HG02884 (cell line): ENCODE results near the gene KRTAP10-7.
"Not testable (repeated sequence)": the region's sequence is repeated elsewhere in the genome, so short reads cannot be mapped to it uniquely, and the experiment has no call there.

Experiments
- ATAC-seq: cut with Tn5 transposase; IDR thresholded peaks from one replicate; pipeline ENCODE4 v1.9.1; 2021; ENCODE audit warnings: mild to moderate bottlenecking, moderate library complexity; ENCODE audit not compliant: unreplicated experiment

The KRTAP10-7 gene

GRCh38 chr21:44571296-44571695 lies 29.1 kb upstream of the KRTAP10-7 start:
- no peak for ATAC-seq

DNA sequence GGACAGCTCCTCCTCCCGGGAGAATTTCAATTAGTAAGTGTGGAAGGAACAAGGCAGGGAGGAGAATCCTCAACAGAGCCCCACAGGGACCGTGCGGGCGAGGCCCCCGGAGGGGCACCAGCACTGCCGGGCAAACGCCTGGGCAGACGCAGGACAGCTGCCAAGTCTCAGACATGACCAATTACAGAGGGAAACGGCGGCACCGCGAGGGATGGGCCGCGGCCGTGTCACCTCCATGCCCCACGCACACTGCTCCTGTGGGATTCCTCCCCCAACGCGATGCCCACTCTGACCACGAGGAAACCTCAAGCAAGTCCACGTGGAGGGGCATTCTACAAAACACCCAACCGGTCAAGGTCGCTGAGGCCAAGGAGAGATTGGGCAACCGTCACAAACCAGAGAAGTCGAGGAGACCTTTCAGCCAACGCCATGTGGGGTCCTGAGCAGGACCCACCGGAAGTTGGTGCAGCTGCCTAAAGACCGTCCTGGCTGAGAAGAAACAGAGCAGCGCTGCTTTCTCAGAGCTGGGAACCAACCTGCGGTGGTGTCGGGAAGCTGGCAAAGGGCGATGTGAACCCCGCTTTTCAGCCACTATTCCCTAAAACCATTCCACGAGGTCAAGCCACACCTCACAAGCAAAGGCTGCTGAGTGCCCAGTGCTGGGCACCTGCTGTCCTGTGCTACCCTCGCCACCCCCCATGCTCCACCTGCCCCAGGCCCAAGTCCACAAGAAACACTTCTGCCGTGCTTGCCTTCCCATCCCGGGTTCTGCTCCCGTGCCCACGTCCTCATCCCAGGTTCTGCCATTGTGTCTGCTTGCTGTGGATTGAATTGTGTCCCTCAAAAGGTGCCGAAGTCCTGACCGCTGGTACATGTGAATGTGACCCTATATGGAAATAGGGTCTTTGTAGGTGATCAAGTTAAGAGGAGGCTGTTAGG lies 28.3 kb upstream of the KRTAP10-7 start:
- ATAC-seq = no peak

DNA sequence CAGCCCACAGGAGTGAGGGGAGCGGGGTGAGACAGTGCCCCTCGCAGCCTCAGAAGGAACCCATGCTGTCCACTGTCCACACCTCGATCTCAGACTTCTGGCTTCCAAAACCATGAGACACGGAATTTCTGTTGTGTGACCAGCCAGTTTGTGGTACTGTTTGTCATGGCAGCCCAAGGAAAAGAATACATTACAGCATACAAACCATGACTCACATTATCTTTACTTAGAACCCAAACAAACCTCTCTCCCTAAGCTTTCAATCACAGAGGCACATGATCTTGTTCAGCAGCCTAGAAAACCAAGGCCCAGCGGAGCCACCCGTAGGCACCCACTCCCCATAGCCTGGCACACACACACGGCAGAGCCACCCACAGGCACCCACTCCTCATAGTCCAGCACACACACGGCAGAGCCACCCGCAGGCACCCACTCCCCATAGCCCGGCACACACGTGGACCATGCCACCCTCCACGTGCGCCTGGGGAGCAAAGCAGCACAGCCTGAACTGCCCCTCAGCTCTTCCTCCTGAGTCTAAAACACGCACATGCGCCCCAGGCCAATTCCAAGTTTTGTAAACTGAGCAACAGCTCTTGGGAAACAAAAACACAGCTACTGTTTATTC lies 27.3 kb upstream of the KRTAP10-7 start:
- no peak for ATAC-seq

DNA sequence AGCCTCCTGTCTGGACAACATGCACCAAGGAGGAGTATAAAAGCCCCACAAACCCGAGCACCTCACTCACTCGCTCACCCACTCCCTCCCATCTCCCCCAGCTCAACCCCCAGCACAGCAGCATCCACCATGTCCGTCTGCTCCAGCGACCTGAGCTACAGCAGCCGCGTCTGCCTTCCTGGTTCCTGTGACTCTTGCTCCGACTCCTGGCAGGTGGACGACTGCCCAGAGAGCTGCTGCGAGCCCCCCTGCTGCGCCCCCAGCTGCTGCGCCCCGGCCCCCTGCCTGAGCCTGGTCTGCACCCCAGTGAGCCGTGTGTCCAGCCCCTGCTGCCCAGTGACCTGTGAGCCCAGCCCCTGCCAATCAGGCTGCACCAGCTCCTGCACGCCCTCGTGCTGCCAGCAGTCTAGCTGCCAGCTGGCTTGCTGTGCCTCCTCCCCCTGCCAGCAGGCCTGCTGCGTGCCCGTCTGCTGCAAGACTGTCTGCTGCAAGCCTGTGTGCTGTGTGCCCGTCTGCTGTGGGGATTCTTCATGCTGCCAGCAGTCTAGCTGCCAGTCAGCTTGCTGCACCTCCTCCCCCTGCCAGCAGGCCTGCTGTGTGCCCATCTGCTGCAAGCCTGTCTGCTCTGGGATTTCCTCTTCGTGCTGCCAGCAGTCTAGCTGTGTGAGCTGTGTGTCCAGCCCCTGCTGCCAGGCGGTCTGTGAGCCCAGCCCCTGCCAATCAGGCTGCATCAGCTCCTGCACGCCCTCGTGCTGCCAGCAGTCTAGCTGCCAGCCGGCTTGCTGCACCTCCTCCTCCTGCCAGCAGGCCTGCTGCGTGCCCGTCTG lies 26.6 kb upstream of the KRTAP10-7 start, which contains the start of gene KRTAP10-4:
Gene KRTAP10-4 (plus strand): TSS at position 100 of the 827 bp plus-strand sequence. CDS start 30 bp downstream, at position 130.
- ATAC-seq = not testable (repeated sequence)

DNA sequence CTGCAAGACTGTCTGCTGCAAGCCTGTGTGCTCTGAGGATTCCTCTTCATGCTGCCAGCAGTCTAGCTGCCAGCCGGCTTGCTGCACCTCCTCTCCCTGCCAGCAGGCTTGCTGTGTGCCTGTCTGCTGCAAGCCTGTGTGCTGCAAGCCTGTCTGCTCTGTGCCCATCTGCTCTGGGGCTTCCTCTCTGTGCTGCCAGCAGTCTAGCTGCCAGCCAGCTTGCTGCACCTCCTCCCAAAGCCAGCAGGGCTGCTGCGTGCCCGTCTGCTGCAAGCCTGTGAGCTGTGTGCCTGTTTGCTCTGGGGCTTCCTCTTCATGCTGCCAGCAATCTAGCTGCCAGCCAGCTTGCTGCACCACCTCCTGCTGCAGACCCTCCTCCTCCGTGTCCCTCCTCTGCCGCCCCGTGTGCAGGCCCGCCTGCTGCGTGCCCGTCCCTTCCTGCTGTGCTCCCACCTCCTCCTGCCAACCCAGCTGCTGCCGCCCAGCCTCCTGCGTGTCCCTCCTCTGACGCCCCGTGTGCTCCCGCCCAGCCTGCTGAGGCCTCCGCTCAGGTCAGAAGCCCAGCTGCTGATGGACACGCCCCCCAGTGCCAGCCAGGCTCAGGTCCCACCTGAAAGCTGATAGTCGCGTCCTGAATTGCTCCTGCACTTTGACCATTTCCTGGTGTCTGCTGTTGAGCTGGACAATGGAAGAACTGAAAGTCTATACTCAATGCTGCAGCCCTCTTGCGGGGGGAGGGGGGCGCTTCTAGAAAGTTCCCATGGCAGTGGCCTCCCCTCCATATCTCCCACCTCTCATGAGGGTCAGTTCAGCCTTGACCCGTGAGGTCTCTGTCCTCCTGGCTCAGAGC lies 25.7 kb upstream of the KRTAP10-7 start:
- no peak for ATAC-seq

GRCh38 chr21:44575307-44576024 lies 24.9 kb upstream of the KRTAP10-7 start:
- no peak for ATAC-seq

DNA sequence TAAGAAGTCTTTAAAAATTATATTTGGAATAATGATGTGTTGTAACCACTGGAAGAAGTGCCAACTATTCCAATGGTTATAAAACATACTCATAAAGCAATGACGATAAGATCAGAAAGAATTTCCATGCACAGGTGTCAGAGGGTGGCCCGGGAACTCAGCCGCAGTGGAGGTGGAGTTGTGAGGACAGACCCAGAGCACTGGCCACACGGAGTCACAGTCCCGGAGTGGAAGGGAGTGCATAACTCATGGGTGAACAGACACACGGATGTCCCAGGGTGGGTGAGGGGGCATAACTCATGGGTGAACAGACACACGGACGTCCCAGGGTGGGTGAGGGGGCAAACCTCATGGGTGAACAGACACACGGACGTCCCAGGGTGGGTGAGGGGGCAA lies 24.4 kb upstream of the KRTAP10-7 start:
- no peak for ATAC-seq

- no peak for ATAC-seq
Observed at GRCh38 chr21:44578371-44579055, 21.9 kb upstream of the KRTAP10-7 start.

GRCh38 chr21:44579056-44579832 lies 21.2 kb upstream of the KRTAP10-7 start:
- ATAC-seq = no peak

DNA sequence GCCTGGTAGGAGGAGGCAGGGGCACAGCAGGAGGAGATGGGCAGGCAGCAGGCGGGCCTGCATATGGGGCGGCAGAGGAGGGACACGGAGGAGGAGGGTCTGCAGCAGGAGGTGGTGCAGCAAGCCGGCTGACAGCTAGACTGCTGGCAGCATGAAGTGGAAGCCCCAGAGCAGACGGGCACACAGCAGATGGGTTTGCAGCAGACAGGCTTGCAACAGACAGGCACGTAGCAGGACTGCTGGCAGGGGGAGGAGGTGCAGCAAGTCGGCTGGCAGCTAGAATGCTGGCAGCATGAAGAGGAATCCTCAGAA lies 20.6 kb upstream of the KRTAP10-7 start:
- no peak for ATAC-seq

GRCh38 chr21:44580231-44580821 lies 20.1 kb upstream of the KRTAP10-7 start, which contains the start of gene KRTAP10-5:
Gene KRTAP10-5 (minus strand): TSS chr21:44580604. CDS start chr21:44580578, 26 bp downstream.
- ATAC-seq = not testable (repeated sequence)

DNA sequence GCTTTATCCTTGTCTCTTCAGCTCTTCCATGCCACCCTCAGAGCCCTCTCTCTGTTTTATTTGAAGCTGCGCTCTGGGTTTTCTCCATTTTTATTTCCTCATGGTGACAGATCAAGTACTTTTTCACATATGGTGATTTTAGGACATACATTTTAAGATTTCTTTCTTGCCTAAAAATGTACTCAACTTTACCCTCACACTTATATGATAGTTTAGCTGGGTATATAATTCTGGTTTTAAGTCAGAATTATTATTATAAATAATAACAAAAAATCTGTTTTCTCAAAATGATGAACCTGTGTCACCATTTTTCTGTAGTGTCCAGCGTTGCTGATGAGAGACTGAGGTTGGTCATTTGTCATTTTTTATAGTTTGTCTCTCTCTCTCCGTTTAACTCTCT lies 19.2 kb upstream of the KRTAP10-7 start:
- ATAC-seq = no peak

- ATAC-seq = no peak
Observed at GRCh38 chr21:44582055-44582454, 18.3 kb upstream of the KRTAP10-7 start.

DNA sequence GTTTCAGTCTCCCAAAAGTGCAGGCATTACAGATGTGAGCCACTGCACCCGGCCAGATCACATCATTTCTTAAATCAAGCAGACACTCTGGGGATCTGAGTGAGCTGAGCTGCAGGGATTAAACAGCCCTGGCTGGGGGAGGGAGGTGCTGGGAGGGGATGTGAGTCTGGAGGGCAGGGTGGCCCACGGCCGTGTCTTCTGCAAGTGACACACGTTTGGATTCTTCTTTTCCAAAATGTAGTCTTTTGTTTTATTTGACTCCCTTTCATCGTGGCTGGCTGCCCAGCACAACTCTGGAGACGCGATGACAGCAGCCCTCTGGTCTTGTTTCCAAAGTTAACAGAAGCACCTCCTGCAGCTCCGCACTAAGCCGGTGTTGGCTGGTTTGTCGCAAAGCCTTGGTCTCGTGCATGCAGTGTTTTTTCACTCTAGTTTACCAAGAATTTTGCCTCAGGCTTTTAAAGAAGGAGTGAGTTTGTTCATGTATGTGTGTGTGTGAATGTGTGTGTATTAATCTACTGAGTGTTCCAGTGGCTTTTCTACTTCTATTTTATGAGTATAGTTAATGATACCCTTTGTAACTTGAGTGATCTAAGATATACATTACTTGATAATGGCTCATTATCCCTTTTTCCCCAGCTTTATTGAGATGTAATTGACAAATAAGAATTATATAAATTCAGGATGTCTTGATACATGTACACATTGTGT lies 17.2 kb upstream of the KRTAP10-7 start:
- ATAC-seq = no peak

- ATAC-seq = no peak
Observed at GRCh38 chr21:44583800-44584147, 16.6 kb upstream of the KRTAP10-7 start.

- no peak for ATAC-seq
Observed at GRCh38 chr21:44585892-44586291, 14.5 kb upstream of the KRTAP10-7 start.

DNA sequence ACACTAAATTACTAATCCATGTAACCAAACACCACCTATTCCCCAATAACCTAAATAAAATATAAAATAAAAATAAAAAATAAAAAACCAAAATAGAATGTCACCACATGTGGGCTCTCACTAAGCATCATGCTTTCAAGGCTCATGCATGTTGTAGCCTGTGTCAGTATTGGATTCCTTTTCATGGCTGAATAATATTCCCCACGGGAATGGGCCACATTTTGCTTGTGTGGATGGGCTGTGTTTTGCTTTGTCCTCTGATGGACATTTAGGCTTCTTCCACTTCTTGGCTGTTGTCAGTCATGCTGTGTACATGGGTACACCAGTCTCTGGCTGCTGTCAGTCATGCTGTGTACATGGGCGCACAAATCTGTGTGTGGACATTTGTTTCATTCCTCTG lies 11.3 kb upstream of the KRTAP10-7 start:
- ATAC-seq = no peak
